Measurements from ENCODE around the gene LRRC38.
A peak's percentile ranks its signal among the peaks of the same experiment; 100 is the strongest.

LRRC38 gene

DNA sequence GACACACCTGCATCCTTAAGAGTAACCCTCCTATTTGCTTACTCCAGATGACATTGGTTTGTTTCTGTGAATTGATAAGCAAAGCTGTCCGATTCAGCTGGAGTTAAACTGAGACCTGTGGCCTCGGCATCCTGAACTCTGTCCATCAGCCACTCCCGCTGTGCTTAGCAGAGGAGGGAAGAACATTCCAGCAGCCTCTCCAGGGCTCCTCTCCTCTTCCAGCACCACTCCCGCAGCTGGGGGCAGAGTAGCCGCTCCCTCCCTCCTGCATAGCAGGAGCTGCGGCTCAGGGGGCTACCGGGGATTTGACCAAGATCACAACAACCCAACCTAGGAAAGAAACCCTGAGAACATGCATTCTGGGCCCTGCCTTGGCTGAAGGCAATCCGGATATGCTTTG, 8.8 kb downstream of the LRRC38 start:
- DNase-seq (ENCODE audit: low spot score) = no peak
- TF ChIP-seq CTCF (IDR thresholded peaks at IDR 0.05; ENCODE audit: extremely low read depth, missing control alignments) = no peak

GRCh38 chr1:13500806-13501205, 13.0 kb downstream of the LRRC38 start:
- DNase-seq (ENCODE audit: low spot score) = no peak
- TF ChIP-seq CTCF (IDR thresholded peaks at IDR 0.05; ENCODE audit: extremely low read depth, missing control alignments) = no peak

- DNase-seq (ENCODE audit: low spot score) = no peak
- no peak for TF ChIP-seq CTCF (IDR thresholded peaks at IDR 0.05; ENCODE audit: extremely low read depth, missing control alignments)
These were observed 14.4 kb downstream of the LRRC38 start for GRCh38 chr1:13499422-13499821.

GRCh38 chr1:13498553-13498952, 15.2 kb downstream of the LRRC38 start:
- DNase-seq (ENCODE audit: low spot score) = no peak
- no peak for TF ChIP-seq CTCF (IDR thresholded peaks at IDR 0.05; ENCODE audit: extremely low read depth, missing control alignments)

DNA sequence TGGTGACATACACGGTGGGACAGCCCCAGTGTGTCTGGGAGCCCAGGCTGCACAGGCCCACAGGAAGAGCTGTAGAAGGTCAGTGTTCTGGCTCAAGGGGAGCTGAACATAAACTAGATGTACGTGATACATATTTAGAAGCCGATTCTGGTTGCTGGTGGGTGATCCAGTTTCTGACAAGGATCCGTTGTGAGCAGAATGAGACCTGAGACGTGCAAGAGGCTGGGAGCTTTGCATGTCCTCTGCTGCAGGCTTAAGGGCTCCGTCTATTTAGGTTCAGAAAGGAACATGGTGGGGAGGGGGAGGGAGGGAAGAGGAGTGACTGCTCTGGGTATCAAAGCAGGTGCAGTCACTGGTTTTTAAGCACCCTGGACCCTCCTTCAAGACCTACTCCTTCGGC, 18.6 kb downstream of the LRRC38 start:
- no peak for TF ChIP-seq CTCF (IDR thresholded peaks at IDR 0.05; ENCODE audit: extremely low read depth, missing control alignments)
- DNase-seq (ENCODE audit: low spot score) = no peak

DNA sequence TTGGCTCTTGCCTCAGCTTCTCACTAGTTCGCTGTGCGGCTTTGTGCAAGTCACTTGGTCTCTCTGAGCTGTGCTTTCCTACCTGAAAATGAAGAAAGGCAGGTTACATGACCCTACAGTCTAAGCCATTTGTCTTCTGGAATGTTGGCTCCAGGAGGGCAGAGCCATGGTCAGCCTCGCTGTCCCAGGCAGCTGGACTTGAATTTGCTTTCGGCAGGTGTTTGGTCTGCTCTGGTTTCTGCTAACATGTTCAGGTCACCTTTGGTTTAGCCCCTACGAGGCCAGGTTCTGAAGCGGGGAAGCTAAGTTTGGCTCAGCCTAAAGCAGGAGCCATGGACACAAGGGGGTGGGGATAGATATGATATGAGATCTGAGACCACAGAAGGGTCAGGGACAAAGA, 19.1 kb downstream of the LRRC38 start:
- DNase-seq (ENCODE audit: low spot score) = no peak
- TF ChIP-seq CTCF (IDR thresholded peaks at IDR 0.05; ENCODE audit: extremely low read depth, missing control alignments) = no peak

DNA sequence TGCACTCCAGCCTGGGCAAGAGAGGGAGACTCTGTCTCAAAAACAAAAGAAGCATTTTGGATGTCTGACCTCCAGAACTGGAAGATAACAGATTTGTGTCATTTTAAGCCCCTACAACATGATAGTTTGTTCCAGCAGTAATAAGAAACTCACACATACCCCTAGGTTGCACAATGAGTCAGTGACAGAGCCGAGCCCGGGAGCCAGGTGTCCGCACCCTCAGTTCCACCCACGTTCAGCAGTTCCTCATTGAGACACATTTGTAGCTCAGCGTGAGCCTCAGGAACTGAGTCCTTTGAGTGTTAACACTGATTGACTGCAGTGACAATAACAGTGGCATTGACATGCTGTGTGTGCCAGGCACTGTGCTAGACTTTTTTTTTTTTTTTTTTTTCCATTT, 19.8 kb downstream of the LRRC38 start:
- no peak for TF ChIP-seq CTCF (IDR thresholded peaks at IDR 0.05; ENCODE audit: extremely low read depth, missing control alignments)
- DNase-seq (ENCODE audit: low spot score) = peak; percentile 62
